C1 segment of cervical spinal cord (tissue), 14 donors: ENCODE measurements around the gene ASAP2.
"Not testable (repeated sequence)": the region's sequence is repeated elsewhere in the genome, so short reads cannot be mapped to it uniquely, and the experiment has no call there.

Experiments used
- DNase-seq, 14 donors: peaks; one replicate each; lab custom pipeline; 2025; lab: John Stamatoyannopoulos, UW

The ASAP2 gene

GRCh38 chr2:9250091-9250490 is 43.5 kb downstream of the ASAP2 start:
- no peak for DNase-seq

- no peak for DNase-seq
Observed at GRCh38 chr2:9250498-9251153, 44.0 kb downstream of the ASAP2 start.

GRCh38 chr2:9251154-9252001 is 44.8 kb downstream of the ASAP2 start:
- DNase-seq = peak in 1 of 14 donors; percentile 43

- no peak for DNase-seq
Observed at GRCh38 chr2:9252002-9252357, 45.4 kb downstream of the ASAP2 start.

- DNase-seq = no peak
Observed at GRCh38 chr2:9255416-9255815, 48.8 kb downstream of the ASAP2 start.

- DNase-seq = no peak
Observed at GRCh38 chr2:9256147-9256546, 49.5 kb downstream of the ASAP2 start.

GRCh38 chr2:9256570-9257043 is 50.0 kb downstream of the ASAP2 start:
- peak in 3 of 14 donors; percentile 32 to 69 (median 44) for DNase-seq

GRCh38 chr2:9258501-9258900 is 51.9 kb downstream of the ASAP2 start:
- no peak for DNase-seq

- DNase-seq = peak in 6 of 14 donors; percentile 17 to 51 (median 36)
Observed at GRCh38 chr2:9258953-9259399, 52.4 kb downstream of the ASAP2 start.

- peak in 3 of 14 donors; percentile 22 to 34 (median 31) for DNase-seq
Observed at GRCh38 chr2:9260464-9260918, 53.9 kb downstream of the ASAP2 start.

GRCh38 chr2:9261231-9261883 is 54.7 kb downstream of the ASAP2 start:
- peak in 1 of 14 donors; percentile 19 for DNase-seq

- peak in 4 of 14 donors; percentile 37 to 73 (median 46) for DNase-seq
Observed at GRCh38 chr2:9262671-9263171, 56.1 kb downstream of the ASAP2 start.

- DNase-seq = no peak
Observed at GRCh38 chr2:9263428-9263827, 56.8 kb downstream of the ASAP2 start.

GRCh38 chr2:9264301-9264700 is 57.7 kb downstream of the ASAP2 start:
- DNase-seq = no peak

GRCh38 chr2:9266711-9267110 is 60.1 kb downstream of the ASAP2 start:
- no peak for DNase-seq

- not testable (repeated sequence) for DNase-seq
Observed at GRCh38 chr2:9267286-9267685, 60.7 kb downstream of the ASAP2 start.

- DNase-seq = no peak
Observed at GRCh38 chr2:9268301-9269080, 61.9 kb downstream of the ASAP2 start.

- DNase-seq = no peak
Observed at GRCh38 chr2:9269295-9269694, 62.7 kb downstream of the ASAP2 start.

- no peak for DNase-seq
Observed at GRCh38 chr2:9269695-9270360, 63.2 kb downstream of the ASAP2 start.

- DNase-seq = no peak
Observed at GRCh38 chr2:9271091-9271490, 64.5 kb downstream of the ASAP2 start.

- no peak for DNase-seq
Observed at GRCh38 chr2:9271691-9272090, 65.1 kb downstream of the ASAP2 start.
